Adrenal gland (tissue), 12 donors: Measurements from ENCODE around the gene ZNF500. TPM values are rescaled to one million over a fixed set of nuclear protein-coding genes. Genes with fewer than 3 reads are reported as not detected.

Source experiments
- DNase-seq, 7 donors: peaks; one replicate each; pipeline ENCODE4 v3.0.0-alpha.2; 2019 to 2020
- H3K27ac ChIP-seq, 5 donors: fragments of 200-600 bp; sonication (generic) in 4 of 5; 1 replicate in 3 of 5; 2 replicates in 2 of 5; pipeline versions ENCODE4 v1.5.1 to v1.8.0; 2016 to 2020; ENCODE audit warnings: mild to moderate bottlenecking in 1 of 5
- H3K27me3 ChIP-seq: fragments of 200-600 bp; 2 replicates; pipeline ENCODE4 v1.8.0; 2021
- H3K36me3 ChIP-seq, 2 donors: fragments of 200-600 bp; replicated peaks in 1 of 2; 1 replicate in 1 of 2; 2 replicates in 1 of 2; pipeline versions ENCODE4 v1.5.1 to v1.8.0; 2018 to 2022
- H3K4me1 ChIP-seq, 2 donors: fragments of 200-600 bp; replicated peaks in 1 of 2; 1 replicate in 1 of 2; 2 replicates in 1 of 2; pipeline versions ENCODE4 v1.5.1 to v1.8.0; 2018 to 2021
- H3K4me3 ChIP-seq, 4 donors: fragments of 200-600 bp; sonication (generic) in 3 of 4; one replicate each; pipeline ENCODE4 v1.5.1; 2016 to 2018
- H3K9me3 ChIP-seq, 3 donors: fragments of 200-600 bp; sonication (generic) in 1 of 3; replicated peaks in 1 of 3; 1 replicate in 2 of 3; 2 replicates in 1 of 3; pipeline versions ENCODE4 v1.5.1 to v1.8.0; 2016 to 2021
- POLR2A ChIP-seq, 2 donors: fragments of 450-650 bp; IDR thresholded peaks; one replicate each; pipeline ENCODE4 v1.6.1; 2017; ENCODE audit warnings: antibody characterized with exemption in 2 of 2, mild to moderate bottlenecking in 2 of 2, moderate library complexity in 1 of 2
- whole genome bisulfite sequencing, 4 donors: extraction: QIAGEN DNeasy Blood & Tissue Kit in 2 of 4; methylation state at CpG; one replicate each; pipeline versions ENCODE4 v1.1.5 to v1.1.7; 2013 to 2017; 5-methylcytosine and 5-hydroxymethylcytosine counted together
- intact Hi-C, 2 donors: fragments of 100-400 bp; cut with DNase I; formaldehyde crosslinking; loops; one replicate each; pipeline versions ENCODE4 v1.14.1 to v1.15.0; 2022 to 2023
- polyA plus RNA-seq, 3 donors: library from polyadenylated mRNA; stranded (reverse); fragments of 200-250 nt in 2 of 3; fragments of 350-450 nt in 1 of 3; fragmentation: Illumina TruSeq in 1 of 3; extraction: RNeasy Lipid Tissue Mini Kit (QIAGEN cat#74804) in 1 of 3; gene quantifications; one replicate each; pipeline ENCODE4 v1.2.3, GENCODE V29; 2013 to 2014
- total RNA-seq, 9 donors: library from RNA; depleted of rRNA in 4 of 9; stranded (reverse); fragments of >200 nt in 4 of 9; fragments of 120-200 nt in 1 of 9; fragmentation: NEBNext Ultra II Directional in 1 of 9; extraction: Animal tissue kit (Norgen Biotek cat#: 25700) in 1 of 9; gene quantifications; one replicate each; pipeline versions ENCODE4 v1.1.0 to v1.2.4, GENCODE V29; 2013 to 2023
- TF ChIP-seq, protein P1 (sequence below), 6 experiments: fragments of 450-650 bp in 4 of 6; fragments of 200-600 bp in 2 of 6; sonication (generic) in 1 of 6; IDR thresholded peaks; 1 replicate in 5 of 6; 2 replicates in 1 of 6; pipeline versions ENCODE4 v1.5.1 to v1.8.0; 2016 to 2021; ENCODE audit warnings: antibody characterized with exemption in 6 of 6, mild to moderate bottlenecking in 2 of 6, moderate library complexity in 1 of 6
- donor health status: healthy with polysubstance abuse.
- donor health status: Bipolar disorder and iron deficiency.
- donor health status: DM: yes; HTN: yes; CAD: no.
- donor health status: DM: no; HTN: no; CAD: no.
- donor health status: DM: no; HTN: no; CAD: no.
- donor health status: DM: yes; HTN: yes; CAD: no.

Gene ZNF500
- total and polyA plus RNA-seq, 12 donors = 3.9 to 23.7 (median 11.4) TPM

DNA sequence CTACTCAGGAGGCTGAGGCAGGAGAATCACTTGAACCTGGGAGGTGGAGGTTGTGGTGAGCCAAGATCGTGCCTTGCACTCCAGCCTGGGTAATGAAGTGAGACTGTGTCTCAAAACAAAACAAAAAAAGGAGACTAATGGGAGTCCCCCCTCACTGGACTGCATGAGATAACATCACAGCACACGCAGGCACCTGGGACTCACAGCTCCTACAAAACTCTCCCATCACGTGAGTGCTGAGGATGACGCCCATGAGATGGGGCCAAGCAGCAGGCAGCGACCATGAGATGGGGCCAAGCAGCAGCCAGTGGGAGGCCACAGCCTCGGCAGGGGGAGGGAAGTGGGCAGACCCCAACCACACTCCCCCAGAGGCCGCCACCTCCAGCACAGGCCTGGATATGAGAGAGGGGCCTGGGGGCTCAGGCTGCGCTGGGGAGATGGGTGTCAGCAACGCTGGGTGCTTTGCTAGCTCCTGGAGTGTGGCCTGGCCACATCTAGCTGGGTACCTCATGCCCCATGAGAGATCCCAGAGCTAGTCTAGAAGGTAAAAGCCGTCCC is 17.2 kb downstream of the ZNF500 start:
- no peak for DNase-seq
- H3K4me3 ChIP-seq = no peak overlapping the region
- H3K9me3 ChIP-seq = no peaks in the 10 kb centered on the region
- 83 to 90% (median 87%) methylated on average over 6 to 10 of the region's 10 CpGs for WGBS, 4 donors
- H3K4me1 ChIP-seq = no peaks in the 10 kb centered on the region
- intact Hi-C loops = no loop called here
- H3K27me3 ChIP-seq = no peaks in the 10 kb centered on the region
- H3K36me3 ChIP-seq = peaks cover 0 to 41% of the 10 kb centered on the region in 2 donors
- no peak overlapping the region for H3K27ac ChIP-seq
- no peak for TF ChIP-seq POLR2A (IDR thresholded peaks at IDR 0.05)
- TF ChIP-seq, protein P1, sequence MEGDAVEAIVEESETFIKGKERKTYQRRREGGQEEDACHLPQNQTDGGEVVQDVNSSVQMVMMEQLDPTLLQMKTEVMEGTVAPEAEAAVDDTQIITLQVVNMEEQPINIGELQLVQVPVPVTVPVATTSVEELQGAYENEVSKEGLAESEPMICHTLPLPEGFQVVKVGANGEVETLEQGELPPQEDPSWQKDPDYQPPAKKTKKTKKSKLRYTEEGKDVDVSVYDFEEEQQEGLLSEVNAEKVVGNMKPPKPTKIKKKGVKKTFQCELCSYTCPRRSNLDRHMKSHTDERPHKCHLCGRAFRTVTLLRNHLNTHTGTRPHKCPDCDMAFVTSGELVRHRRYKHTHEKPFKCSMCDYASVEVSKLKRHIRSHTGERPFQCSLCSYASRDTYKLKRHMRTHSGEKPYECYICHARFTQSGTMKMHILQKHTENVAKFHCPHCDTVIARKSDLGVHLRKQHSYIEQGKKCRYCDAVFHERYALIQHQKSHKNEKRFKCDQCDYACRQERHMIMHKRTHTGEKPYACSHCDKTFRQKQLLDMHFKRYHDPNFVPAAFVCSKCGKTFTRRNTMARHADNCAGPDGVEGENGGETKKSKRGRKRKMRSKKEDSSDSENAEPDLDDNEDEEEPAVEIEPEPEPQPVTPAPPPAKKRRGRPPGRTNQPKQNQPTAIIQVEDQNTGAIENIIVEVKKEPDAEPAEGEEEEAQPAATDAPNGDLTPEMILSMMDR (IDR thresholded peaks at IDR 0.05) = no peak

DNA sequence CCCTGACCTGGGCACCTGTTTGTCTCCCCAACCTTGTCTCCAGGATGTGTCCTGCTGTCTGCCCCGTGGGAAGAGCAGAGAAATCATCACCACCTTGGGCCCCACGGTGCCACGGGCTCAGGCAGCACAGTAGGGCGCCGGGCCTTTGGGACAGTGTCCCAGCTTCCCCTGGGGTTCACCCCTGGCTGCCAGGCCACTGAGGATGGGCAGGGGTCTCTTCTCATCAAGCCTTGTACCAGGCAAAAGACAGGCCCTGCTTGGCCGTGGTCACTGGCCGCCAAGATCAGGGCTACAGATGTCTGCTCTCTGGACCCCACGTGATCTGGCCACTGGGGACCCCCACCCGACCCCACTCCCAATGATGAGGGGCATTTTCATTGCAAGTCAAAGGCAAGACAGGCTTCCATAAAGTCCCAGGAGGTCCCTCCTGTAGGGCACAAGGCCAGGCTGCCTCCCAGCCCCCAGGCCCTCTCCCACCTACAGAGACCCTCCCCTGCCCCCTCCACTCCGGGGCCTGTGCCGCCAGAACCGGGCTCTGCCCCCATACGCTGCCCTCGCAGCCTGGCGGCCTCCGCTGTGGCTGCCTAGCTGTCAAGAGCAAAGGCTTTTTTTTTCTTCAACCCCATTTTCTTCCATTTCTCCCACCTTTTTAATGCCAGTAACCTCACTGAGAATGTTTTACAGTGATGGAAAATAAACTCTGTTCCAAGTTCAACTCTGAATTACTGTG is 18.1 kb downstream of the ZNF500 start:
- no peaks in the 10 kb centered on the region for H3K9me3 ChIP-seq
- no peak overlapping the region for H3K27ac ChIP-seq
- H3K27me3 ChIP-seq = no peaks in the 10 kb centered on the region
- H3K4me3 ChIP-seq = no peak overlapping the region
- H3K36me3 ChIP-seq = peaks cover 0 to 38% of the 10 kb centered on the region in 2 donors
- TF ChIP-seq POLR2A (IDR thresholded peaks at IDR 0.05) = no peak
- TF ChIP-seq, protein P1 (IDR thresholded peaks at IDR 0.05) = no peak
- DNase-seq = no peak
- intact Hi-C loops = no loop called here
- no peaks in the 10 kb centered on the region for H3K4me1 ChIP-seq
- WGBS, 4 donors = 89 to 94% (median 92%) methylated on average over 9 to 16 of the region's 16 CpGs

DNA sequence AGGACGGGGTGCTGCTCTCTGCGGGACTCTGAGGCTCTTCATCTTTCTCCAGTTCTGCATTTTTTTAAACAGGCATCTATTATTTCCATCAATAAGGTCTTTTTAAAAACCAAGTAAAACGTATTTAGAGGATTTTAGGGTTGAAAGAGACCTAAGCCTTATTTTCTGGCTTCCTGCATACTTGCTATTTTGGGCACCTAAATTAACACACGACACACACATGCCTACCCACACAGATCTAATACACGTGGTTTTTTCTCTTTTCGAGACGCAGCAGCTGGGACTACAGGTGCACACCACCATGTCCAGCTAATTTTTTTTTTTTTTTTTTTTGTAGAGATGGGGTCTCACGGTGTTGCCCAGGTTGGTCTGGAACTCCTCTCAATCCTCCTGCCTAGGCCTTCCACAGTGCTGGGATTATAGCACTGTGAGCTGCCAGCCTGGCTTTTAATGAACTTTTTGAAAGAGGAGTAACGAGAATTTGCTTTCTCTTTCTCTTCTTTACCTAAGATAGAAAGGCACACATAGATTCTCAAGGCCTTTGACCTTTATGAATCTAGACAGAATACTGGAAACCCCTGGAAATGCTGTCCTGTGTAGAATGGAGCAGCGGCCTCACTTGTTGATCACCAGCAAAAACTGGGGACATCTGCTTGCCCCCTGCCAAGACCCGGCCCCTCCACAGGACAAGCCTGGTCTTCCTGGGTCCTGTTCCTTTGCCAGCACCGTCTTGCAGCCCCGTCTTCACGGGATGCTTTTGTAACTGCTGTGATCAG is 18.9 kb downstream of the ZNF500 start:
- 77 to 87% (median 83%) methylated on average over 14 of the region's 14 CpGs for WGBS, 4 donors
- Histone ChIP-seq H3K27me3 (no peaks in the 10 kb centered on the region), H3K36me3 (peaks cover 0 to 30% of the 10 kb centered on the region in 2 donors), H3K9me3 (no peaks in the 10 kb centered on the region), H3K27ac (no peak overlapping the region), H3K4me1 (peaks cover 0 to 6% of the 10 kb centered on the region in 2 donors), H3K4me3 (no peak overlapping the region)
- no peak for DNase-seq
- intact Hi-C loops = no loop called here
- TF ChIP-seq, protein P1 (IDR thresholded peaks at IDR 0.05) = no peak

DNA sequence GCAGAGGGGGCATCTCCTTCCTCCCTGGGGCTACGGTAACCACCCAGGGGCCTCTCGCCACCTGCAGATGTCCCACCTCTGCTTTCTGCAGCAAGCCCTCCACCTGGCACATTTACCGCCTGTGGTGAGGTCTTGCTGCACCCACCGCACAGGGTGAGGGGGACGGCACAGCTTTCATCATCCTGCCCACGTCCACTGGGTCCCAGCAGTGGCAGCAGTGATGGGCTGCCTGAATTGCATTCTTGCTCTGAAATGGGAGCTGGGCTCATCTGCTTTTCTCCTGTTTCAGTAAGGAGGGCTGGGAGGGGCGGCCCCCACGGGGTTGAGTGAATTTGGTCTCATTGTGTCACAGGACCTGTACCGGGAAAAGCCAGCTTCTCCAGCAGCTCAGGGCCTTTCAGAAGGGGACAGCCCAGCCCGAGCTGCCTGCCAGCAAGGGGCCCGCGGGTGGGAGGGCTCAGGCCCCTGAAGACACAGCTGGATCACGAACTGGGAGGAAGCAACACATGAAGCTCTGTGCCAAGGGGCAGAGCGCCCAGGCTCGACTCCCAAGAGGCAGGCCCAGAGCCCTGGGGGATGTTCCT is 19.9 kb downstream of the ZNF500 start:
- H3K9me3 ChIP-seq = no peaks in the 10 kb centered on the region
- WGBS, 4 donors = 57 to 80% (median 62%) methylated on average over 5 to 15 of the region's 15 CpGs
- no peak overlapping the region for H3K27ac ChIP-seq
- H3K36me3 ChIP-seq = peaks cover 0 to 20% of the 10 kb centered on the region in 2 donors
- DNase-seq = no peak
- H3K27me3 ChIP-seq = no peaks in the 10 kb centered on the region
- H3K4me1 ChIP-seq = peaks cover 0 to 7% of the 10 kb centered on the region in 2 donors
- intact Hi-C loops = no loop called here
- no peak overlapping the region for H3K4me3 ChIP-seq
- TF ChIP-seq, protein P1 (IDR thresholded peaks at IDR 0.05) = no peak
- no peak for TF ChIP-seq POLR2A (IDR thresholded peaks at IDR 0.05)
